Measurements from ENCODE around the gene CASQ1. TPM values are rescaled to one million over a fixed set of nuclear protein-coding genes. Genes with fewer than 3 reads are reported as not detected.

The CASQ1 gene
- total RNA-seq, 2 donors from 2014 or later = not detected

DNA sequence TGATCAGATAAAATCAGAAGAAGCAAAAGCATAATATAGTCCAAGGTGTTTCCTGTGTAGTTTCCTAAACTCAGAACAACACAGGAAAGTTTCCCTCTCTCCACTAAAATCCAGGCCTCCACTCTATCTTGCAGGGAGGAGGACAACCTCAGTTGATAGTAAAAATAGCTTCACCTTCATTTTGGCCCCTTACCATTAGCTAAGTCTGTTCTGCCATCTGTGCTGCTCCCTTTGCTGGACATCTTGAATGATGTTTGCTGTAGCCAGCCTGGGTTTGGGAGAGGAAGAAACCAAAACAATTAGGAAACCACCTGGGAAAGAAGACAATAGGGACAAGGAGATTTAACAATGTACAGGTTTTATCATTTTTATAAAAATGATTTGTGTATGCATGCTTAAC, 53.4 kb downstream of the CASQ1 start:
- ATAC-seq (replicated peaks) = no peak
- peaks cover 77% of the 10 kb centered on the region for H3K36me3 Mint-ChIP-seq (ENCODE audit: low read depth)
- no peaks in the 10 kb centered on the region for H3K9me3 Mint-ChIP-seq
- no peak overlapping the region for H3K27ac Mint-ChIP-seq
- no peak overlapping the region for H3K4me3 Mint-ChIP-seq
- H3K27me3 Mint-ChIP-seq = no peaks in the 10 kb centered on the region
- peaks cover 13% of the 10 kb centered on the region for H3K4me1 Mint-ChIP-seq

DNA sequence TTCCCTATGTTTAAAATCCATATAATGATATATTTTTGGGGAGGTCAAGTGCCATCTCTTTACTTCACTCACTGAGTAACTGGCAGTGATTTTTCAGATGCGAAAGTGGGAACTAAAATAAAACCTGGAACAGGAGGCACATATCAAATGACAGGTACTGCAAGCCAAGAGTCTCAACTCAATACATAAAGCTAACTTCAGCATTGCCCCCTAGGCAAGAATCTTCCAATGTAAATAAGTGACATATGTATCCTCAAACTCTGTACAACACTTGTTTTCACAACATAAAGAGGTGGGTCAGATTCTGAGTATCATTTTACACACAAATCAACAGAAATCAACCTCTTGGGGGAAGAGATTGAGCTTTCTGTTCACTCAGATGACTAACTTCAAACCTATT, 53.8 kb downstream of the CASQ1 start:
- H3K4me1 Mint-ChIP-seq = peaks cover 13% of the 10 kb centered on the region
- no peaks in the 10 kb centered on the region for H3K27me3 Mint-ChIP-seq
- H3K36me3 Mint-ChIP-seq (ENCODE audit: low read depth) = peaks cover 73% of the 10 kb centered on the region
- H3K4me3 Mint-ChIP-seq = no peak overlapping the region
- ATAC-seq (replicated peaks) = no peak
- H3K9me3 Mint-ChIP-seq = no peaks in the 10 kb centered on the region
- no peak overlapping the region for H3K27ac Mint-ChIP-seq

DNA sequence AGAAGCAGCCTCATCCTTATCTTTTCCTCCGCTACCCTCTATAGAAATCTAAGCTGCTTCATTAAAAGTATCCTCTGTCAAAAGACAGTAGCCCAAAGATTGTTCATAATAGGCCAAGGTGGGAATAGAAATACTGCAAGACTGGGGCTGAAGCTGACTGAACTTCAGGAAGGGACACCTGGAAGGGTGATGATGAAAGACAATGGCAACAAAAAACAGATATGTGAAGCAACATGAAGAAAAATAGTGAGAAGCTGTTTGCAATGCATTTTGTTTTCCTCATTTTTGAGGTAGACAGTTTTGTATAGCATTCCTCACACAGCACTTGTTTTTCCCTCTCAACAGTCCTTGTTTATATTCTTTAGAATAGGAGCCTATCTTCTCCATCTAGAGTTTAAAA, 55.1 kb downstream of the CASQ1 start:
- Mint-ChIP-seq H3K27me3 (no peaks in the 10 kb centered on the region), H3K36me3 (ENCODE audit: low read depth) (peaks cover 71% of the 10 kb centered on the region), H3K4me1 (peaks cover 10% of the 10 kb centered on the region), H3K9me3 (no peaks in the 10 kb centered on the region), H3K4me3 (no peak overlapping the region), H3K27ac (peak overlapping the region; percentile 16)
- ATAC-seq (replicated peaks) = no peak

DNA sequence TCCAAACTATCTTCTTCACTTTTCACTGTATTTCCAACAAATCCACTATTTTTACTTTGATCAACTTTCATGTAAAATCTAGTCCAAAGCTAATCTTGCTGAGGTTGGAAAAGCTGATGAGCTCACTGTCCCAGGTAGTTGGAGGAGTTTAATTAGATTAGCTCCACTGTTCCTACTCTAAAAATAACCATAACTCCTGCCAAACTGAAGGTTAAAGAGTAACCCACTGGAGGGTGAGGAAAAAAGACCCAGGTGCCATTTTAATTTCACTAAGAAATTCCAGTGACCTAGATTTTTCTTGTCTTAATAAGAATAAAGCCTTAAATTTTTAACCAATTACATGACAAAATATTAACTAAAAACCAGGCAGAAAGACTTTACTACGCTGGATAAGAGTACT, 56.7 kb downstream of the CASQ1 start:
- H3K27me3 Mint-ChIP-seq = no peaks in the 10 kb centered on the region
- peaks cover 71% of the 10 kb centered on the region for H3K36me3 Mint-ChIP-seq (ENCODE audit: low read depth)
- ATAC-seq (replicated peaks) = no peak
- H3K4me1 Mint-ChIP-seq = peaks cover 10% of the 10 kb centered on the region
- no peak overlapping the region for H3K4me3 Mint-ChIP-seq
- peak overlapping the region; percentile 17 for H3K27ac Mint-ChIP-seq
- H3K9me3 Mint-ChIP-seq = no peaks in the 10 kb centered on the region

DNA sequence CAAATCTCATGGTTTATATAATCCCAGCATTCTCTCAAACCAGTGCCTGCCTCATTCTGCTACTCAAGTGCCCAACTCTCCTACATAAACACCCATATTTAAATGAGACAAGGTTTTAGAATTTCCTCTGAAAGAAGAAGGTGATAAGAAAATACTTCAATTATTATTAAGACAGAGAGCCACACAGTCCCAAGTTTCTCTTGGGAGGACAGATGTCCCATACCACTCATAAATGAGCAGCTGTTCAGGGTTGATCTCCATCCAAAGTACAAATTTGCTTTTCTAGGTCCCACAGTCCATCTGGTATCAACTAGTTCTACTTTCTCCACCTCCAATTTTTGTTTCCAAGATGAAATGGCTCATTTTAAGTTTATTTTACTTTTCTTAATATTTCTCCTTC, 60.6 kb downstream of the CASQ1 start:
- Mint-ChIP-seq H3K9me3 (no peaks in the 10 kb centered on the region), H3K4me3 (no peak overlapping the region), H3K36me3 (ENCODE audit: low read depth) (peaks cover 70% of the 10 kb centered on the region), H3K27ac (no peak overlapping the region), H3K4me1 (peaks cover 4% of the 10 kb centered on the region), H3K27me3 (no peaks in the 10 kb centered on the region)
- ATAC-seq (replicated peaks) = no peak

Other genes with a start within 250 kb of the CASQ1 start
- not detected for gene IGSF9, start 245.0 kb upstream of the CASQ1 start, total RNA-seq
- gene SLAMF9, start 236.3 kb upstream of the CASQ1 start, total RNA-seq = not detected
- gene PIGM, start 158.6 kb upstream of the CASQ1 start, total RNA-seq = 1 to 10 TPM; 3.5 to 4.2 TPM
- not detected for gene KCNJ10, start 120.4 kb upstream of the CASQ1 start, total RNA-seq
- gene KCNJ9, start 109.0 kb upstream of the CASQ1 start, total RNA-seq = under 1 TPM in 1 of 2 donors, not detected in 1; 0.13 TPM
- 10 to 100 TPM; 23.8 to 30.8 TPM for gene IGSF8, start 92.0 kb upstream of the CASQ1 start, total RNA-seq
- not detected for gene ATP1A2, start 74.8 kb upstream of the CASQ1 start, total RNA-seq
- under 1 TPM in 1 of 2 donors, not detected in 1; 0.48 TPM for gene ATP1A4, start 39.0 kb upstream of the CASQ1 start, total RNA-seq
- gene PEA15, start 14.8 kb downstream of the CASQ1 start, total RNA-seq = 10 to 100 TPM; 48.7 to 49.4 TPM
- 100 to 1,000 TPM; 126 to 175 TPM for gene DCAF8, start 72.0 kb downstream of the CASQ1 start, total RNA-seq
- gene PEX19, start 94.6 kb downstream of the CASQ1 start, total RNA-seq = 10 to 100 TPM; 48.3 to 61.4 TPM
- gene COPA, start 152.7 kb downstream of the CASQ1 start, total RNA-seq = 100 to 1,000 TPM; 136 to 178 TPM
- 10 to 100 TPM; 58.7 to 67.4 TPM for gene NCSTN, start 152.8 kb downstream of the CASQ1 start, total RNA-seq
- gene NHLH1, start 176.5 kb downstream of the CASQ1 start, total RNA-seq = 1 to 10 TPM; 1.0 to 1.1 TPM
- gene VANGL2, start 210.0 kb downstream of the CASQ1 start, total RNA-seq = not detected

All from activated T-helper 17 cell treated with anti-CD3 and anti-CD28 coated beads, Interleukin-2, amount 50 U/mL, for 72 hours (primary cell).